Uterus (tissue), 4 donors: ENCODE results near the gene GART. TPM values are rescaled to one million over a fixed set of nuclear protein-coding genes. Genes with fewer than 3 reads are reported as not detected.
"Not testable (repeated sequence)": the region's sequence is repeated elsewhere in the genome, so short reads cannot be mapped to it uniquely, and the experiment has no call there.

Experiments
- DNase-seq, 2 donors: peaks; one replicate each; pipeline ENCODE4 v3.0.0-alpha.2; 2019 to 2020
- H3K27ac ChIP-seq, 2 donors: fragments of 200-600 bp; sonication (generic); 1 replicate in 1 of 2; 2 replicates in 1 of 2; pipeline ENCODE4 v1.5.1; 2016 to 2018
- H3K27me3 ChIP-seq, 2 donors: fragments of 200-600 bp; sonication (generic); one replicate each; pipeline ENCODE4 v1.5.1; 2018 to 2019; ENCODE audit warnings: control low read depth in 1 of 2
- H3K36me3 ChIP-seq, 2 donors: fragments of 200-600 bp; sonication (generic); one replicate each; pipeline ENCODE4 v1.5.1; 2019; ENCODE audit warnings: control low read depth in 1 of 2
- H3K4me1 ChIP-seq, 2 donors: fragments of 200-600 bp; sonication (generic); one replicate each; pipeline ENCODE4 v1.5.1; 2018 to 2019; ENCODE audit warnings: control low read depth in 1 of 2
- H3K4me3 ChIP-seq, 2 donors: fragments of 200-600 bp; sonication (generic); 1 replicate in 1 of 2; 2 replicates in 1 of 2; pipeline ENCODE4 v1.5.1; 2018 to 2019; ENCODE audit warnings: mild to moderate bottlenecking in 1 of 2
- H3K9me3 ChIP-seq, 2 donors: fragments of 200-600 bp; sonication (generic); one replicate each; pipeline ENCODE4 v1.5.1; 2019; ENCODE audit warnings: control low read depth in 1 of 2
- POLR2A ChIP-seq, 2 donors: fragments of 450-650 bp; IDR thresholded peaks; one replicate each; pipeline ENCODE4 v1.6.1; 2016; ENCODE audit warnings: antibody characterized with exemption in 2 of 2, mild to moderate bottlenecking in 1 of 2, moderate library complexity in 1 of 2
- intact Hi-C: fragments of 100-400 bp; cut with DNase I; formaldehyde crosslinking; loops from one replicate; pipeline ENCODE4 v1.15.1; 2023; ENCODE audit warnings: low total_unique reads
- total RNA-seq, 4 donors: library from RNA; depleted of rRNA in 3 of 4; stranded (reverse); fragments of >200 nt in 3 of 4; gene quantifications; one replicate each; pipeline versions ENCODE4 v1.1.0 to v1.2.4, GENCODE V29; 2014 to 2023
- TF ChIP-seq, protein P1 (sequence below), 4 experiments: fragments of 200-600 bp in 2 of 4; fragments of 450-650 bp in 2 of 4; sonication (generic) in 2 of 4; IDR thresholded peaks; one replicate each; pipeline ENCODE4 v1.5.1; 2016 to 2019; ENCODE audit warnings: antibody characterized with exemption in 4 of 4, mild to moderate bottlenecking in 2 of 4, moderate library complexity in 1 of 4
- donor health status: DM: yes; HTN: yes; CAD: no.

GART gene
- total RNA-seq, 4 donors from 2014 or later, result 10.5 to 120 (median 36.6) TPM

DNA sequence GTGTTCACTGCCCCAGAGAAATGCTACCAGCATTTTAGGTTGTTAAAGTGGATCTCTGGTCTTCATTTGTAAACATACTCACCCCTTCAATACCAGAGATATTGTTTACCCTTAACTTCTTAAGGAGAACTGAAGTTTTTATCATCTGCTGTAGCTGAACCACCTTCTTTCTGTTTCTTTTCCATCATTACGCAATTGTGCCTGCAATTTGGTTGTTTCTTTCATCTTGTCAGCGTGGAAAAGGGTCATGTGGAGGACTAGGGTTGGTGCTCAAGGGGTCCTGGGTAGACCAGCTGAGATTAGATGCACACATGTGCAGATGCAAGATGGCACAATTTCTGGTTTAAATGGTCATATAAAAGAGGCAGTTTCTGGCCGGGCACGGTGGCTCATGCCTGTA is 23.0 kb downstream of the GART start:
- no peak overlapping the region for H3K4me3 ChIP-seq
- no peak for DNase-seq
- no peaks in the 10 kb centered on the region for H3K27me3 ChIP-seq
- no peaks in the 10 kb centered on the region for H3K4me1 ChIP-seq
- H3K27ac ChIP-seq, result no peak overlapping the region
- TF ChIP-seq, protein P1, sequence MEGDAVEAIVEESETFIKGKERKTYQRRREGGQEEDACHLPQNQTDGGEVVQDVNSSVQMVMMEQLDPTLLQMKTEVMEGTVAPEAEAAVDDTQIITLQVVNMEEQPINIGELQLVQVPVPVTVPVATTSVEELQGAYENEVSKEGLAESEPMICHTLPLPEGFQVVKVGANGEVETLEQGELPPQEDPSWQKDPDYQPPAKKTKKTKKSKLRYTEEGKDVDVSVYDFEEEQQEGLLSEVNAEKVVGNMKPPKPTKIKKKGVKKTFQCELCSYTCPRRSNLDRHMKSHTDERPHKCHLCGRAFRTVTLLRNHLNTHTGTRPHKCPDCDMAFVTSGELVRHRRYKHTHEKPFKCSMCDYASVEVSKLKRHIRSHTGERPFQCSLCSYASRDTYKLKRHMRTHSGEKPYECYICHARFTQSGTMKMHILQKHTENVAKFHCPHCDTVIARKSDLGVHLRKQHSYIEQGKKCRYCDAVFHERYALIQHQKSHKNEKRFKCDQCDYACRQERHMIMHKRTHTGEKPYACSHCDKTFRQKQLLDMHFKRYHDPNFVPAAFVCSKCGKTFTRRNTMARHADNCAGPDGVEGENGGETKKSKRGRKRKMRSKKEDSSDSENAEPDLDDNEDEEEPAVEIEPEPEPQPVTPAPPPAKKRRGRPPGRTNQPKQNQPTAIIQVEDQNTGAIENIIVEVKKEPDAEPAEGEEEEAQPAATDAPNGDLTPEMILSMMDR (IDR thresholded peaks at IDR 0.05), result no peak
- no peak for TF ChIP-seq POLR2A (IDR thresholded peaks at IDR 0.05)
- no peaks in the 10 kb centered on the region for H3K9me3 ChIP-seq
- intact Hi-C loops, result no loop called here
- H3K36me3 ChIP-seq, result no peaks in the 10 kb centered on the region

DNA sequence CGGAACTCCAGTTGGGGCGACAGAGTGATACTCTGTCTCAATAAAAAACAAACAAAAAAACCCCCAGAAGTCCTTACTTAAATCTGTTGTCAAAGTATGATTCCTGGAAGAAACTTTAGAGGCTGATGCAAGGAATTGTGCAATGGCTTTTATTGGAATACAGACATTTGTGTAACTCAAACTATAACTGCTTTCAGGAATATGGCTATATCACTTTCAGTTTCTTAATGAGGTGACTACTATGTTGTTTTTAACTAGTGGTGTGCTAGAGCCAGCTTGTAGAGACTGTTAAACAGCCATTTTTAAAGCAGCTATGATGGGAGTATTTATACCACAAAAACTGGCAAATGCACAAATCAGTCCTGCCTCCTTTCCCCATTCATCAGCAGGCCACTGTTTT is 27.7 kb downstream of the GART start:
- H3K27ac ChIP-seq, result no peak overlapping the region
- no peak overlapping the region for H3K4me3 ChIP-seq
- no peak for DNase-seq
- intact Hi-C loops, result no loop called here
- H3K27me3 ChIP-seq, result no peaks in the 10 kb centered on the region
- TF ChIP-seq, protein P1 (IDR thresholded peaks at IDR 0.05), result no peak
- TF ChIP-seq POLR2A (IDR thresholded peaks at IDR 0.05), result no peak
- no peaks in the 10 kb centered on the region for H3K4me1 ChIP-seq
- H3K36me3 ChIP-seq, result no peaks in the 10 kb centered on the region
- H3K9me3 ChIP-seq, result no peaks in the 10 kb centered on the region

DNA sequence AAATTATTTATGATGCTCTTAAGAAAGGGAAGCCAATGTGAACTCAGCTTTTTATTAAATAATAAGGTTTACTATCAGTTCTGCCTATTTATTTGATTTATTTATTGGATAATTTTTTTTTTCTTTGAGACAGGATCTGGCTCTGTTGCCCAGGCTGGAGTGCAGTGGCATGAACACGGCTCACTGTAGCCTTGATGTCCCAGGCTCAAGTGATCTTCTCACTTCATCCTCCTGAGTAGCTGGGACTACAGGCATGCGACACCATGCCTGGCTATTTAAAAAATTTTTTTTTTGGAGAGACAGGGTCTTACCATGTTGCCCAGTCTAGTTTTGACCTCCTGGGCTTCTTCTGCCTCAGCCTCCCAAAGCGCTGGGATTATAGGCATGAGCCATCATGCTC is 29.4 kb downstream of the GART start:
- Histone ChIP-seq H3K36me3 (no peaks in the 10 kb centered on the region), H3K27ac (no peak overlapping the region), H3K27me3 (no peaks in the 10 kb centered on the region), H3K4me1 (no peaks in the 10 kb centered on the region), H3K4me3 (no peak overlapping the region), H3K9me3 (no peaks in the 10 kb centered on the region)
- TF ChIP-seq, protein P1 (IDR thresholded peaks at IDR 0.05), result no peak
- no peak for TF ChIP-seq POLR2A (IDR thresholded peaks at IDR 0.05)
- intact Hi-C loops, result no loop called here
- DNase-seq, result no peak

DNA sequence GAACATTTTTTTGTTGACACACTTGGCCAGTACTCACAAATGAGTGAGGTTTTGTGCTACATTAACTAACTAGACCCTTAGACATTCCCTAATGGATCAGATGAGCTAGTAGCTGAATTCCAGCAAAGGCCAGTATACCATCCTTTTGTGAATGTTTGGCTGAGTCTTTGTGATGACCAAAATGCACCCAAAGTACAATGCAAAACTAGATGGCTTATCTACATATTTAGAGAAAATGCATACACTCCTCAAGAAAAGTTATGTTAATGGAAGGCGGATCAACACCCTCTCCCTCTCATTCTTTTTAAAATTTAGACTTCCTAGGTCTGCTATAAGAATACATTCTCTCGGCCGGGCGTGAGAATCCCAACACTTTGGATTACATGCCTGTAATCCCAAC is 30.3 kb downstream of the GART start:
- H3K9me3 ChIP-seq, result no peaks in the 10 kb centered on the region
- intact Hi-C loops, result no loop called here
- H3K4me3 ChIP-seq, result no peak overlapping the region
- H3K27ac ChIP-seq, result no peak overlapping the region
- no peak for DNase-seq
- H3K36me3 ChIP-seq, result no peaks in the 10 kb centered on the region
- no peaks in the 10 kb centered on the region for H3K27me3 ChIP-seq
- TF ChIP-seq, protein P1 (IDR thresholded peaks at IDR 0.05), result no peak
- no peak for TF ChIP-seq POLR2A (IDR thresholded peaks at IDR 0.05)
- H3K4me1 ChIP-seq, result no peaks in the 10 kb centered on the region

DNA sequence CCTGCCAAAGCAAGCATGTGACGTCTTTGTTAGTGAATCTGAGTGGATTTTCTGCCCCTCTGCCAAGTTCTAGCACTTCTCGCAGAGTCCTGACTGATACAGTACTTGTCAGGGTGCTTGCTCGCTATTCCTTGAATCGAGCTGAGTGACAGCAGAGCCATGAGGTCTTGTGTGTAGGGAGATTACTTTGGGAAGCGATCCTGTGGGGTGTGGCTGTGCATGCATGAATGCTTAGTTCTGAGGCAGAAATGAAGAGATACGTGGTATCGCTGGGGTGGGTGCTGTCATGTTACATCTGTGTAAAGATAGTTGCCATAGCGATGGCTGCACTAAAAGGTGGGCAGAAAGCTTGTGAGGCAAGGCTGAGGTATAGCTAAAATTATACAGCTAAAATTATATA is 31.1 kb downstream of the GART start:
- DNase-seq, result no peak
- Histone ChIP-seq H3K27me3 (no peaks in the 10 kb centered on the region), H3K27ac (no peak overlapping the region), H3K4me3 (no peak overlapping the region), H3K4me1 (no peaks in the 10 kb centered on the region), H3K9me3 (no peaks in the 10 kb centered on the region), H3K36me3 (no peaks in the 10 kb centered on the region)
- TF ChIP-seq, protein P1 (IDR thresholded peaks at IDR 0.05), result no peak
- no peak for TF ChIP-seq POLR2A (IDR thresholded peaks at IDR 0.05)
- intact Hi-C loops, result no loop called here

DNA sequence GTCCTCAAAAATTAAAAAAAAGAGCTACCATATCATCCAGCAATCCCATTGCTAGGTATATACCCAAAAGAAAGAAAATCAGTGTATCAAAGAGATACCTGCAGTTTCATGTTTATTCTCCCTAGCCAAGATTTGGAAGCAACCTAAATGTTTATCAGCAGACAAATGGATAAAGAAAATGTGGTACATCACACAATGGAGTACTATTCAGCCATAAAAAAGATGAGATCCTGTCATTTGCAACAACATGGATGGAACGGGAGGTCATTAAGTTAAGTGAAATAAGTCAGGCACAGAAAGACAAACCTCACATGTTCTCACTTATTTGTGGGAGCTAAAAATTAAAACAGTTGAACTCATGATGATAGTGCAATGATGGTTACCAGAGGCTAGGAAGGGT is 34.9 kb downstream of the GART start:
- H3K4me3 ChIP-seq, DNase-seq, H3K4me1 ChIP-seq, H3K27me3 ChIP-seq, H3K9me3 ChIP-seq, H3K27ac ChIP-seq, H3K36me3 ChIP-seq, intact Hi-C loops: not testable (repeated sequence)
